ENCODE results near the gene NWD2.

Gene NWD2

GRCh38 chr4:37450911-37451310, 206.4 kb downstream of the NWD2 start:
- Histone ChIP-seq H3F3A (ENCODE audit: control insufficient read depth, insufficient read depth) (no peaks in the 10 kb centered on the region), H3K4me3 (ENCODE audit: low read length) (no peak overlapping the region), H3K79me2 (ENCODE audit: control insufficient read depth, low read length) (no peaks in the 10 kb centered on the region), H3K27me3 (ENCODE audit: control insufficient read depth, low read length) (no peaks in the 10 kb centered on the region), H3K9me3 (ENCODE audit: control insufficient read depth, insufficient read depth, low read length) (no peaks in the 10 kb centered on the region), H3K36me3 (ENCODE audit: control insufficient read depth, low read length) (no peaks in the 10 kb centered on the region), H3K9me2 (replicated peaks; ENCODE audit: control insufficient read depth, low read length) (no peaks in the 10 kb centered on the region), H4K20me1 (ENCODE audit: control insufficient read depth, insufficient read depth, low read depth, low read length) (no peaks in the 10 kb centered on the region), H3K27ac (ENCODE audit: low read depth, low read length) (no peak overlapping the region), H3K4me2 (ENCODE audit: low read length) (no peak overlapping the region), H3K4me1 (ENCODE audit: control insufficient read depth, low read length) (no peaks in the 10 kb centered on the region)
- no peak for TF ChIP-seq EZH2phosphoT487 (IDR thresholded peaks at IDR 0.05; ENCODE audit: borderline replicate concordance, low read length)
- TF ChIP-seq, protein P1, sequence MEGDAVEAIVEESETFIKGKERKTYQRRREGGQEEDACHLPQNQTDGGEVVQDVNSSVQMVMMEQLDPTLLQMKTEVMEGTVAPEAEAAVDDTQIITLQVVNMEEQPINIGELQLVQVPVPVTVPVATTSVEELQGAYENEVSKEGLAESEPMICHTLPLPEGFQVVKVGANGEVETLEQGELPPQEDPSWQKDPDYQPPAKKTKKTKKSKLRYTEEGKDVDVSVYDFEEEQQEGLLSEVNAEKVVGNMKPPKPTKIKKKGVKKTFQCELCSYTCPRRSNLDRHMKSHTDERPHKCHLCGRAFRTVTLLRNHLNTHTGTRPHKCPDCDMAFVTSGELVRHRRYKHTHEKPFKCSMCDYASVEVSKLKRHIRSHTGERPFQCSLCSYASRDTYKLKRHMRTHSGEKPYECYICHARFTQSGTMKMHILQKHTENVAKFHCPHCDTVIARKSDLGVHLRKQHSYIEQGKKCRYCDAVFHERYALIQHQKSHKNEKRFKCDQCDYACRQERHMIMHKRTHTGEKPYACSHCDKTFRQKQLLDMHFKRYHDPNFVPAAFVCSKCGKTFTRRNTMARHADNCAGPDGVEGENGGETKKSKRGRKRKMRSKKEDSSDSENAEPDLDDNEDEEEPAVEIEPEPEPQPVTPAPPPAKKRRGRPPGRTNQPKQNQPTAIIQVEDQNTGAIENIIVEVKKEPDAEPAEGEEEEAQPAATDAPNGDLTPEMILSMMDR (IDR thresholded peaks at IDR 0.05; ENCODE audit: low read depth, low read length, poor library complexity, severe bottlenecking), result no peak

GRCh38 chr4:37451656-37452055, 207.1 kb downstream of the NWD2 start:
- TF ChIP-seq EZH2phosphoT487 (IDR thresholded peaks at IDR 0.05; ENCODE audit: borderline replicate concordance, low read length), result no peak
- TF ChIP-seq, protein P1 (IDR thresholded peaks at IDR 0.05; ENCODE audit: low read depth, low read length, poor library complexity, severe bottlenecking), result no peak
- Histone ChIP-seq H3K4me3 (ENCODE audit: low read length) (no peak overlapping the region), H3K27me3 (ENCODE audit: control insufficient read depth, low read length) (no peaks in the 10 kb centered on the region), H3K79me2 (ENCODE audit: control insufficient read depth, low read length) (no peaks in the 10 kb centered on the region), H3K9me3 (ENCODE audit: control insufficient read depth, insufficient read depth, low read length) (no peaks in the 10 kb centered on the region), H3K36me3 (ENCODE audit: control insufficient read depth, low read length) (no peaks in the 10 kb centered on the region), H3K4me2 (ENCODE audit: low read length) (no peak overlapping the region), H4K20me1 (ENCODE audit: control insufficient read depth, insufficient read depth, low read depth, low read length) (no peaks in the 10 kb centered on the region), H3K9me2 (replicated peaks; ENCODE audit: control insufficient read depth, low read length) (no peaks in the 10 kb centered on the region), H3K27ac (ENCODE audit: low read depth, low read length) (no peak overlapping the region), H3K4me1 (ENCODE audit: control insufficient read depth, low read length) (no peaks in the 10 kb centered on the region), H3F3A (ENCODE audit: control insufficient read depth, insufficient read depth) (no peaks in the 10 kb centered on the region)

- H3K27me3 ChIP-seq (ENCODE audit: control insufficient read depth, low read length), result no peaks in the 10 kb centered on the region
- H4K20me1 ChIP-seq (ENCODE audit: control insufficient read depth, insufficient read depth, low read depth, low read length), result no peaks in the 10 kb centered on the region
- H3K27ac ChIP-seq (ENCODE audit: low read depth, low read length), result no peak overlapping the region
- H3F3A ChIP-seq (ENCODE audit: control insufficient read depth, insufficient read depth), result no peaks in the 10 kb centered on the region
- H3K4me1 ChIP-seq (ENCODE audit: control insufficient read depth, low read length), result no peaks in the 10 kb centered on the region
- H3K9me3 ChIP-seq (ENCODE audit: control insufficient read depth, insufficient read depth, low read length), result no peaks in the 10 kb centered on the region
- H3K36me3 ChIP-seq (ENCODE audit: control insufficient read depth, low read length), result no peaks in the 10 kb centered on the region
- H3K79me2 ChIP-seq (ENCODE audit: control insufficient read depth, low read length), result no peaks in the 10 kb centered on the region
- no peak overlapping the region for H3K4me2 ChIP-seq (ENCODE audit: low read length)
- TF ChIP-seq EZH2phosphoT487 (IDR thresholded peaks at IDR 0.05; ENCODE audit: borderline replicate concordance, low read length), result no peak
- TF ChIP-seq, protein P1 (IDR thresholded peaks at IDR 0.05; ENCODE audit: low read depth, low read length, poor library complexity, severe bottlenecking), result peak; percentile 56
- H3K9me2 ChIP-seq (replicated peaks; ENCODE audit: control insufficient read depth, low read length), result no peaks in the 10 kb centered on the region
- H3K4me3 ChIP-seq (ENCODE audit: low read length), result no peak overlapping the region
Measured at GRCh38 chr4:37452952-37453280, 208.4 kb downstream of the NWD2 start.
